ENCODE measurements around the gene NUDT5. TPM values are rescaled to one million over a fixed set of nuclear protein-coding genes. Genes with fewer than 3 reads are reported as not detected.

The NUDT5 gene
- total RNA-seq, 1 donor from 2014 or later, result 88.2 TPM

GRCh38 chr10:12164085-12164484 lies 31.6 kb downstream of the NUDT5 start:
- Mint-ChIP-seq H3K4me3 (no peak overlapping the region), H3K9me3 (no peaks in the 10 kb centered on the region), H3K36me3 (ENCODE audit: low read depth) (peaks cover 8% of the 10 kb centered on the region), H3K27me3 (ENCODE audit: low read depth) (no peaks in the 10 kb centered on the region), H3K4me1 (peaks cover 12% of the 10 kb centered on the region), H3K27ac (ENCODE audit: unreplicated experiment) (peak overlapping the region; percentile 19)
- TF ChIP-seq CTCF (conservative IDR thresholded peaks at IDR 0.05), result no peak
- no peak for DNase-seq (ENCODE audit: low read depth, low spot score)

GRCh38 chr10:12162927-12163326 lies 32.8 kb downstream of the NUDT5 start:
- DNase-seq (ENCODE audit: low read depth, low spot score), result no peak
- Mint-ChIP-seq H3K27me3 (ENCODE audit: low read depth) (no peaks in the 10 kb centered on the region), H3K9me3 (no peaks in the 10 kb centered on the region), H3K27ac (ENCODE audit: unreplicated experiment) (no peak overlapping the region), H3K4me3 (no peak overlapping the region), H3K36me3 (ENCODE audit: low read depth) (peaks cover 6% of the 10 kb centered on the region), H3K4me1 (peaks cover 12% of the 10 kb centered on the region)
- TF ChIP-seq CTCF (conservative IDR thresholded peaks at IDR 0.05), result no peak

GRCh38 chr10:12160664-12161063 lies 35.0 kb downstream of the NUDT5 start:
- no peaks in the 10 kb centered on the region for H3K9me3 Mint-ChIP-seq
- H3K27me3 Mint-ChIP-seq (ENCODE audit: low read depth), result no peaks in the 10 kb centered on the region
- peak overlapping the region; percentile 19 for H3K27ac Mint-ChIP-seq (ENCODE audit: unreplicated experiment)
- TF ChIP-seq CTCF (conservative IDR thresholded peaks at IDR 0.05), result no peak
- H3K4me3 Mint-ChIP-seq, result no peak overlapping the region
- peaks cover 13% of the 10 kb centered on the region for H3K36me3 Mint-ChIP-seq (ENCODE audit: low read depth)
- H3K4me1 Mint-ChIP-seq, result peaks cover 12% of the 10 kb centered on the region
- DNase-seq (ENCODE audit: low read depth, low spot score), result no peak

- no peak for TF ChIP-seq CTCF (conservative IDR thresholded peaks at IDR 0.05)
- no peaks in the 10 kb centered on the region for H3K4me1 Mint-ChIP-seq
- peaks cover 13% of the 10 kb centered on the region for H3K36me3 Mint-ChIP-seq (ENCODE audit: low read depth)
- no peaks in the 10 kb centered on the region for H3K27me3 Mint-ChIP-seq (ENCODE audit: low read depth)
- H3K4me3 Mint-ChIP-seq, result no peak overlapping the region
- H3K9me3 Mint-ChIP-seq, result no peaks in the 10 kb centered on the region
- DNase-seq (ENCODE audit: low read depth, low spot score), result no peak
- no peak overlapping the region for H3K27ac Mint-ChIP-seq (ENCODE audit: unreplicated experiment)
Measured at GRCh38 chr10:12158111-12158510, 37.6 kb downstream of the NUDT5 start.

- no peaks in the 10 kb centered on the region for H3K9me3 Mint-ChIP-seq
- H3K27me3 Mint-ChIP-seq (ENCODE audit: low read depth), result no peaks in the 10 kb centered on the region
- TF ChIP-seq CTCF (conservative IDR thresholded peaks at IDR 0.05), result no peak
- DNase-seq (ENCODE audit: low read depth, low spot score), result no peak
- H3K27ac Mint-ChIP-seq (ENCODE audit: unreplicated experiment), result no peak overlapping the region
- peaks cover 10% of the 10 kb centered on the region for H3K36me3 Mint-ChIP-seq (ENCODE audit: low read depth)
- H3K4me1 Mint-ChIP-seq, result no peaks in the 10 kb centered on the region
- no peak overlapping the region for H3K4me3 Mint-ChIP-seq
Measured at GRCh38 chr10:12156367-12157123, 39.1 kb downstream of the NUDT5 start.

Data from neural crest cell (in vitro differentiated cells).